Liver (tissue), 9 donors: ENCODE data around the gene IFI27. TPM values are rescaled to one million over a fixed set of nuclear protein-coding genes. Genes with fewer than 3 reads are reported as not detected.

Source experiments
- DNase-seq: peaks from one replicate; pipeline ENCODE4 v3.0.0-alpha.2; 2017; ENCODE audit warnings: low spot score
- H3K27ac ChIP-seq, 2 donors: one replicate each; pipeline ENCODE4 v1.7.0; 2013; ENCODE audit warnings: inconsistent platforms in 2 of 2, low read length in 2 of 2, control low read depth in 1 of 2, low read depth in 1 of 2, mild to moderate bottlenecking in 1 of 2
- H3K27me3 ChIP-seq, 4 donors: one replicate each; pipeline versions ENCODE4 v1.6.1 to v1.7.0; 2013; ENCODE audit warnings: low read length in 3 of 4, inconsistent platforms in 1 of 4, mild to moderate bottlenecking in 1 of 4, moderate library complexity in 1 of 4; ENCODE audit not compliant: control insufficient read depth in 4 of 4, insufficient read depth in 4 of 4
- H3K36me3 ChIP-seq, 4 donors: one replicate each; pipeline versions ENCODE4 v1.6.1 to v1.7.0; 2013; ENCODE audit warnings: low read length in 3 of 4, mild to moderate bottlenecking in 3 of 4, low read depth in 1 of 4, moderate library complexity in 1 of 4; ENCODE audit not compliant: control insufficient read depth in 4 of 4, insufficient read depth in 3 of 4
- H3K4me1 ChIP-seq, 4 donors: one replicate each; pipeline versions ENCODE4 v1.6.1 to v1.7.0; 2013; ENCODE audit warnings: low read length in 3 of 4, mild to moderate bottlenecking in 3 of 4, moderate library complexity in 1 of 4; ENCODE audit not compliant: control insufficient read depth in 4 of 4, insufficient read depth in 4 of 4
- H3K4me3 ChIP-seq, 3 donors: one replicate each; pipeline versions ENCODE4 v1.6.1 to v1.7.0; 2013; ENCODE audit warnings: low read length in 3 of 3, control low read depth in 1 of 3, low read depth in 1 of 3, mild to moderate bottlenecking in 1 of 3
- H3K9ac ChIP-seq, 2 donors: one replicate each; pipeline ENCODE4 v1.7.0; 2013; ENCODE audit warnings: low read length in 2 of 2, mild to moderate bottlenecking in 2 of 2, moderate library complexity in 2 of 2, control low read depth in 1 of 2, low read depth in 1 of 2
- H3K9me3 ChIP-seq, 4 donors: one replicate each; pipeline versions ENCODE4 v1.6.1 to v1.7.0; 2013; ENCODE audit warnings: low read length in 3 of 4; ENCODE audit not compliant: control insufficient read depth in 4 of 4
- ATF3 ChIP-seq: IDR thresholded peaks from 2 replicates; pipeline ENCODE4 v1.6.1; 2016; ENCODE audit warnings: antibody characterized with exemption
- EGR1 ChIP-seq, 2 donors: IDR thresholded peaks; 2 replicates each; pipeline ENCODE4 v1.6.1; 2016 to 2018; ENCODE audit warnings: antibody characterized with exemption in 2 of 2, low read depth in 2 of 2
- FOXA1 ChIP-seq: IDR thresholded peaks from 2 replicates; pipeline ENCODE4 v1.6.1; 2016; ENCODE audit warnings: antibody characterized with exemption
- FOXA2 ChIP-seq: IDR thresholded peaks from 2 replicates; pipeline ENCODE4 v1.6.1; 2016; ENCODE audit warnings: antibody characterized with exemption
- GABPA ChIP-seq, 2 donors: IDR thresholded peaks in 1 of 2; conservative IDR thresholded peaks in 1 of 2; 2 replicates each; pipeline ENCODE4 v1.6.1; 2016; ENCODE audit warnings: antibody characterized with exemption in 2 of 2, mild to moderate bottlenecking in 1 of 2, moderate library complexity in 1 of 2
- HNF4A ChIP-seq, 2 donors: conservative IDR thresholded peaks; 2 replicates each; pipeline ENCODE4 v1.6.1; 2016; ENCODE audit warnings: antibody characterized with exemption in 2 of 2, mild to moderate bottlenecking in 2 of 2
- HNF4G ChIP-seq: IDR thresholded peaks from 2 replicates; pipeline ENCODE4 v1.6.1; 2016; ENCODE audit warnings: antibody characterized with exemption
- JUND ChIP-seq, 2 donors: IDR thresholded peaks; 2 replicates each; pipeline ENCODE4 v1.6.1; 2016; ENCODE audit warnings: antibody characterized with exemption in 2 of 2
- MAX ChIP-seq: IDR thresholded peaks from 2 replicates; pipeline ENCODE4 v1.6.1; 2016; ENCODE audit warnings: antibody characterized with exemption
- NR2F2 ChIP-seq: IDR thresholded peaks from 2 replicates; pipeline ENCODE4 v1.6.1; 2016; ENCODE audit warnings: antibody characterized with exemption
- RAD21 ChIP-seq, 2 donors: IDR thresholded peaks; 2 replicates each; pipeline ENCODE4 v1.6.1; 2016; ENCODE audit warnings: antibody characterized with exemption in 2 of 2, mild to moderate bottlenecking in 2 of 2
- RXRA ChIP-seq, 2 donors: IDR thresholded peaks; 2 replicates each; pipeline ENCODE4 v1.6.1; 2017 to 2018; ENCODE audit warnings: antibody characterized with exemption in 2 of 2, mild to moderate bottlenecking in 1 of 2
- SP1 ChIP-seq: IDR thresholded peaks from 2 replicates; pipeline ENCODE4 v1.6.1; 2018; ENCODE audit warnings: antibody characterized with exemption, mild to moderate bottlenecking
- TAF1 ChIP-seq: conservative IDR thresholded peaks from 2 replicates; pipeline ENCODE4 v1.6.1; 2016; ENCODE audit warnings: antibody characterized with exemption, mild to moderate bottlenecking
- YY1 ChIP-seq: IDR thresholded peaks from 2 replicates; pipeline ENCODE4 v1.6.1; 2016; ENCODE audit warnings: antibody characterized with exemption, mild to moderate bottlenecking
- WGBS: extraction: QIAGEN DNeasy Blood & Tissue Kit; methylation state at CpG from one replicate; pipeline ENCODE4 v1.1.7; 2013; 5-methylcytosine and 5-hydroxymethylcytosine counted together
- polyA plus RNA-seq, 2 donors: library from polyadenylated mRNA; stranded (reverse) in 1 of 2; unstranded in 1 of 2; fragments of 200-250 nt in 1 of 2; fragments of >200 nt in 1 of 2; fragmentation: Nextera tagmentation in 1 of 2; extraction: Ambion mirVana in 1 of 2; gene quantifications; one replicate each; pipeline versions ENCODE4 v1.2.1 to v1.2.3, GENCODE V29; 2013 to 2015
- total RNA-seq, 2 donors: library from RNA; depleted of rRNA; stranded (reverse); fragments of >200 nt; gene quantifications; one replicate each; pipeline ENCODE4 v1.2.3, GENCODE V29; 2014
- TF ChIP-seq, protein P1 (sequence below): fragments of 150-350 bp; IDR thresholded peaks from 2 replicates; pipeline ENCODE4 v1.5.1; 2017; ENCODE audit warnings: improper control_type of control experiment, low read depth, low read length; ENCODE audit not compliant: missing input control
- TF ChIP-seq, protein P2 (sequence below): IDR thresholded peaks from 2 replicates; pipeline ENCODE4 v1.6.1; 2016; ENCODE audit warnings: antibody characterized with exemption
- TF ChIP-seq, protein P3 (sequence below): IDR thresholded peaks from 2 replicates; pipeline ENCODE4 v1.6.1; 2016; ENCODE audit warnings: antibody characterized with exemption, mild to moderate bottlenecking
- donor health status: healthy.
- donor health status: healthy.
- donor health status: healthy.
- donor health status: healthy.
- donor health status: healthy.

The IFI27 gene
- total and polyA plus RNA-seq, 4 donors = 12.7 to 170 (median 42.2) TPM

DNA sequence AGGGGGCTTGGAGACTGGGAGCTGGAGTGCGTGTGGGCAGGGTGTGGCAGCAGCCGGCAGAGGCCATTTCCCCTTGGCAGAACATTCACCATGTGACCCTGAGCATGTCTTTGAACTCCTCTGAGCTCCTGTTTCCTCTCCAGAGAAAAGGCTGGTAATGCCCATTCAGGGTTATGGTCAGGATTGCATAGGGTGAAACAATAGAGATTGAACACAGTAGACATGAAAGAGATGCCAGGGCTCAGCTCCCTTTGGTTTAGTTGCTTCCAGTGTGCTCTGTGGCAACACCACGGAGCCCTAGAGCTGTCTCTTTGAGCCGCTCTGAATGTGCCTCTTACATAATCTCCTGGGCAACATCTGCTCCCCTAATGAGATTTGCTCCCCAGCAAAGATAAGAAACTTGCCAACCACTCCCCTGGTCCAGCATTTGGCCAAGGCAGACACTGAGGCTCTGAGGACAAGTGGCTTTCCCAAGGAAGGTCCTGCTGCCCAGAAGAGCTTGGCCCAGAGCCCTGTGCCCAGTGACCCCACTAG is 4.6 kb downstream of the IFI27 start:
- DNase-seq = no peak
- peaks cover 0 to 5% (median 2%) of the 10 kb centered on the region in 4 donors for H3K4me1 ChIP-seq
- H3K36me3 ChIP-seq = no peaks in the 10 kb centered on the region
- H3K27ac ChIP-seq = no peak overlapping the region
- no peaks in the 10 kb centered on the region for H3K27me3 ChIP-seq
- H3K9me3 ChIP-seq = peaks cover 0 to 5% (median 0%) of the 10 kb centered on the region in 4 donors
- 33% methylated on average over 4 of the region's 4 CpGs for WGBS
- no peak overlapping the region for H3K9ac ChIP-seq
- peak; percentile 64 for TF ChIP-seq NR2F2
- TF ChIP-seq MAX = no peak
- TF ChIP-seq SP1 = peak; percentile 28
- H3K4me3 ChIP-seq = no peak overlapping the region

- no peak overlapping the region for H3K27ac ChIP-seq
- no peak overlapping the region for H3K4me3 ChIP-seq
- no peak for TF ChIP-seq YY1
- no peaks in the 10 kb centered on the region for H3K27me3 ChIP-seq
- H3K9ac ChIP-seq = no peak overlapping the region
- H3K4me1 ChIP-seq = peaks cover 0 to 5% (median 2%) of the 10 kb centered on the region in 4 donors
- no peak for DNase-seq
- no peaks in the 10 kb centered on the region for H3K36me3 ChIP-seq
- WGBS = 91% methylated on average over 15 of the region's 15 CpGs
- H3K9me3 ChIP-seq = peaks cover 0 to 5% (median 0%) of the 10 kb centered on the region in 4 donors
These were observed 5.1 kb downstream of the IFI27 start for GRCh38 chr14:94115631-94116030.

- H3K9ac ChIP-seq = no peak overlapping the region
- H3K9me3 ChIP-seq = peaks cover 0 to 5% (median 0%) of the 10 kb centered on the region in 4 donors
- no peaks in the 10 kb centered on the region for H3K27me3 ChIP-seq
- TF ChIP-seq ATF3 (no peak), RAD21 (IDR thresholded peaks at IDR 0.05) (no peak), SP1 (no peak), JUND (IDR thresholded peaks at IDR 0.05) (no peak), EGR1 (IDR thresholded peaks at IDR 0.05; ENCODE audit: low read depth in 2 of 2) (no peak), NR2F2 (no peak), RXRA (IDR thresholded peaks at IDR 0.05) (no peak), TAF1 (no peak), GABPA (IDR thresholded peaks at IDR 0.05 in 1 of 2, conservative IDR thresholded peaks at IDR 0.05 in 1 of 2) (no peak), MAX (no peak), FOXA1 (no peak), YY1 (no peak), FOXA2 (no peak), HNF4G (no peak), HNF4A (conservative IDR thresholded peaks at IDR 0.05) (no peak)
- TF ChIP-seq, protein P1, sequence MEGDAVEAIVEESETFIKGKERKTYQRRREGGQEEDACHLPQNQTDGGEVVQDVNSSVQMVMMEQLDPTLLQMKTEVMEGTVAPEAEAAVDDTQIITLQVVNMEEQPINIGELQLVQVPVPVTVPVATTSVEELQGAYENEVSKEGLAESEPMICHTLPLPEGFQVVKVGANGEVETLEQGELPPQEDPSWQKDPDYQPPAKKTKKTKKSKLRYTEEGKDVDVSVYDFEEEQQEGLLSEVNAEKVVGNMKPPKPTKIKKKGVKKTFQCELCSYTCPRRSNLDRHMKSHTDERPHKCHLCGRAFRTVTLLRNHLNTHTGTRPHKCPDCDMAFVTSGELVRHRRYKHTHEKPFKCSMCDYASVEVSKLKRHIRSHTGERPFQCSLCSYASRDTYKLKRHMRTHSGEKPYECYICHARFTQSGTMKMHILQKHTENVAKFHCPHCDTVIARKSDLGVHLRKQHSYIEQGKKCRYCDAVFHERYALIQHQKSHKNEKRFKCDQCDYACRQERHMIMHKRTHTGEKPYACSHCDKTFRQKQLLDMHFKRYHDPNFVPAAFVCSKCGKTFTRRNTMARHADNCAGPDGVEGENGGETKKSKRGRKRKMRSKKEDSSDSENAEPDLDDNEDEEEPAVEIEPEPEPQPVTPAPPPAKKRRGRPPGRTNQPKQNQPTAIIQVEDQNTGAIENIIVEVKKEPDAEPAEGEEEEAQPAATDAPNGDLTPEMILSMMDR = no peak
- TF ChIP-seq, protein P2, sequence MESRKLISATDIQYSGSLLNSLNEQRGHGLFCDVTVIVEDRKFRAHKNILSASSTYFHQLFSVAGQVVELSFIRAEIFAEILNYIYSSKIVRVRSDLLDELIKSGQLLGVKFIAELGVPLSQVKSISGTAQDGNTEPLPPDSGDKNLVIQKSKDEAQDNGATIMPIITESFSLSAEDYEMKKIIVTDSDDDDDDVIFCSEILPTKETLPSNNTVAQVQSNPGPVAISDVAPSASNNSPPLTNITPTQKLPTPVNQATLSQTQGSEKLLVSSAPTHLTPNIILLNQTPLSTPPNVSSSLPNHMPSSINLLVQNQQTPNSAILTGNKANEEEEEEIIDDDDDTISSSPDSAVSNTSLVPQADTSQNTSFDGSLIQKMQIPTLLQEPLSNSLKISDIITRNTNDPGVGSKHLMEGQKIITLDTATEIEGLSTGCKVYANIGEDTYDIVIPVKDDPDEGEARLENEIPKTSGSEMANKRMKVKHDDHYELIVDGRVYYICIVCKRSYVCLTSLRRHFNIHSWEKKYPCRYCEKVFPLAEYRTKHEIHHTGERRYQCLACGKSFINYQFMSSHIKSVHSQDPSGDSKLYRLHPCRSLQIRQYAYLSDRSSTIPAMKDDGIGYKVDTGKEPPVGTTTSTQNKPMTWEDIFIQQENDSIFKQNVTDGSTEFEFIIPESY = no peak
- TF ChIP-seq, protein P3, sequence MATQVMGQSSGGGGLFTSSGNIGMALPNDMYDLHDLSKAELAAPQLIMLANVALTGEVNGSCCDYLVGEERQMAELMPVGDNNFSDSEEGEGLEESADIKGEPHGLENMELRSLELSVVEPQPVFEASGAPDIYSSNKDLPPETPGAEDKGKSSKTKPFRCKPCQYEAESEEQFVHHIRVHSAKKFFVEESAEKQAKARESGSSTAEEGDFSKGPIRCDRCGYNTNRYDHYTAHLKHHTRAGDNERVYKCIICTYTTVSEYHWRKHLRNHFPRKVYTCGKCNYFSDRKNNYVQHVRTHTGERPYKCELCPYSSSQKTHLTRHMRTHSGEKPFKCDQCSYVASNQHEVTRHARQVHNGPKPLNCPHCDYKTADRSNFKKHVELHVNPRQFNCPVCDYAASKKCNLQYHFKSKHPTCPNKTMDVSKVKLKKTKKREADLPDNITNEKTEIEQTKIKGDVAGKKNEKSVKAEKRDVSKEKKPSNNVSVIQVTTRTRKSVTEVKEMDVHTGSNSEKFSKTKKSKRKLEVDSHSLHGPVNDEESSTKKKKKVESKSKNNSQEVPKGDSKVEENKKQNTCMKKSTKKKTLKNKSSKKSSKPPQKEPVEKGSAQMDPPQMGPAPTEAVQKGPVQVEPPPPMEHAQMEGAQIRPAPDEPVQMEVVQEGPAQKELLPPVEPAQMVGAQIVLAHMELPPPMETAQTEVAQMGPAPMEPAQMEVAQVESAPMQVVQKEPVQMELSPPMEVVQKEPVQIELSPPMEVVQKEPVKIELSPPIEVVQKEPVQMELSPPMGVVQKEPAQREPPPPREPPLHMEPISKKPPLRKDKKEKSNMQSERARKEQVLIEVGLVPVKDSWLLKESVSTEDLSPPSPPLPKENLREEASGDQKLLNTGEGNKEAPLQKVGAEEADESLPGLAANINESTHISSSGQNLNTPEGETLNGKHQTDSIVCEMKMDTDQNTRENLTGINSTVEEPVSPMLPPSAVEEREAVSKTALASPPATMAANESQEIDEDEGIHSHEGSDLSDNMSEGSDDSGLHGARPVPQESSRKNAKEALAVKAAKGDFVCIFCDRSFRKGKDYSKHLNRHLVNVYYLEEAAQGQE = no peak
- H3K27ac ChIP-seq = no peak overlapping the region
- H3K36me3 ChIP-seq = no peaks in the 10 kb centered on the region
- WGBS = 87% methylated on average over 10 of the region's 10 CpGs
- no peak overlapping the region for H3K4me3 ChIP-seq
- H3K4me1 ChIP-seq = peaks cover 0 to 5% (median 2%) of the 10 kb centered on the region in 4 donors
- DNase-seq = no peak
These were observed 6.2 kb downstream of the IFI27 start for GRCh38 chr14:94116701-94117100.
